ENCODE data around the gene GABRP. TPM values are rescaled to one million over a fixed set of nuclear protein-coding genes. Genes with fewer than 3 reads are reported as not detected.

Gene GABRP
- polyA plus RNA-seq, 1 of the 3 experiments (the other 2 are of a cell fraction), result 0.03 TPM

- DNase-seq, result peak; percentile 76
- POLR2A ChIA-PET, result interaction anchor here (1.4 kb wide), 1 partner anchor 46 kb away, joined by 12 read pairs; no protein-coding TSS in a partner anchor
Observed at GRCh38 chr5:170791325-170791954, 7.9 kb downstream of the GABRP start.

More at GRCh38 chr5:170791325-170791954, 7.9 kb downstream of the GABRP start:
- no peak overlapping the region for H2AFZ ChIP-seq (ENCODE audit: low read depth)
- H3F3A ChIP-seq (replicated peaks; ENCODE audit: insufficient read depth), result no peaks in the 10 kb centered on the region
- H3K9ac ChIP-seq, result no peak overlapping the region
- CTCF ChIA-PET, result interaction anchor here (0.6 to 15.7 kb wide), 34 partner anchors 8 to 561 kb away, joined by 3 to 511 read pairs (median 5); partner anchors contain the start of gene GABRP
- 14% methylated on average over 7 of the region's 7 CpGs for WGBS (ENCODE audit: low lambda C conversion rate)
- no peaks in the 10 kb centered on the region for H4K20me1 ChIP-seq (ENCODE audit: insufficient read depth)
- no peak overlapping the region; a peak in 1 of 4 replicates for H3K4me3 ChIP-seq (ENCODE audit: low read depth in 2 of 2, low read length in 1 of 2)
- no peak overlapping the region for H3K27ac ChIP-seq (ENCODE audit: low read depth in 2 of 2, low read length in 1 of 2)
- H3K4me1 ChIP-seq (ENCODE audit: control insufficient read depth in 1 of 2, insufficient read depth in 2 of 2, low read depth in 1 of 2, low read length in 1 of 2), result peaks cover 0 to 5% of the 10 kb centered on the region in 2 experiments; a peak in 1 of 4 replicates
- no peaks in the 10 kb centered on the region for H3K9me2 ChIP-seq
- no peaks in the 10 kb centered on the region; the same call in 1 of the 2 replicates for H3K27me3 ChIP-seq (ENCODE audit: insufficient read depth)
- H3K4me2 ChIP-seq, result no peak overlapping the region
- H3K9me3 ChIP-seq, result no peaks in the 10 kb centered on the region
- no peaks in the 10 kb centered on the region for H3K79me2 ChIP-seq (ENCODE audit: insufficient read depth)
- TF ChIP-seq TAF1 (IDR thresholded peaks at IDR 0.05; ENCODE audit: borderline replicate concordance, low read depth, low read length) (no peak), ZBTB33 (IDR thresholded peaks at IDR 0.05; ENCODE audit: borderline replicate concordance, low read depth) (no peak), TCF12 (IDR thresholded peaks at IDR 0.05) (no peak), MXI1 (IDR thresholded peaks at IDR 0.05; ENCODE audit: low read depth, low read length) (no peak), RAD21 (IDR thresholded peaks at IDR 0.05; ENCODE audit: low read length) (peak; percentile 96), CTCF (IDR thresholded peaks at IDR 0.05) (peak; percentile 63), RCOR1 (IDR thresholded peaks at IDR 0.05; ENCODE audit: low read length) (no peak), RXRA (IDR thresholded peaks at IDR 0.05; ENCODE audit: borderline replicate concordance, low read depth) (no peak), FOXM1 (IDR thresholded peaks at IDR 0.05; ENCODE audit: low read depth) (no peak), NRF1 (IDR thresholded peaks at IDR 0.05; ENCODE audit: low read depth, low read length) (no peak), SMC3 (IDR thresholded peaks at IDR 0.05; ENCODE audit: low read depth, low read length) (peak; percentile 98)
- TF ChIP-seq, protein P1, sequence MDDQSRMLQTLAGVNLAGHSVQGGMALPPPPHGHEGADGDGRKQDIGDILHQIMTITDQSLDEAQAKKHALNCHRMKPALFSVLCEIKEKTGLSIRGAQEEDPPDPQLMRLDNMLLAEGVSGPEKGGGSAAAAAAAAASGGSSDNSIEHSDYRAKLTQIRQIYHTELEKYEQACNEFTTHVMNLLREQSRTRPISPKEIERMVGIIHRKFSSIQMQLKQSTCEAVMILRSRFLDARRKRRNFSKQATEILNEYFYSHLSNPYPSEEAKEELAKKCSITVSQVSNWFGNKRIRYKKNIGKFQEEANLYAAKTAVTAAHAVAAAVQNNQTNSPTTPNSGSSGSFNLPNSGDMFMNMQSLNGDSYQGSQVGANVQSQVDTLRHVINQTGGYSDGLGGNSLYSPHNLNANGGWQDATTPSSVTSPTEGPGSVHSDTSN (IDR thresholded peaks at IDR 0.05), result no peak
- H3K36me3 ChIP-seq (replicated peaks in 1 of 2; ENCODE audit: control insufficient read depth in 1 of 2, insufficient read depth in 2 of 2, low read length in 1 of 2), result no peaks in the 10 kb centered on the region

Measured in SK-N-SH (cell line).